AG04450 (cell line): ENCODE data around the gene GUCA1C. TPM values are rescaled to one million over a fixed set of nuclear protein-coding genes. Genes with fewer than 3 reads are reported as not detected.

Experiments used
- CTCF ChIA-PET: fragments of 300-600, 350-600 bp; formaldehyde crosslinking; extraction: SDS; loops from one replicate; lab custom pipeline; 2022; ENCODE audit warnings: antibody characterized with exemption, inconsistent platforms; lab: Charles Lee
- POLR2A ChIA-PET: fragments of 350-600 bp; formaldehyde crosslinking; extraction: SDS; loops from one replicate; lab custom pipeline; 2021; ENCODE audit warnings: antibody characterized with exemption, inconsistent platforms; lab: Yijun Ruan, JAX
- DNase-seq: peaks from one replicate; pipeline ENCODE4 v3.0.0-alpha.2; 2011; ENCODE audit warnings: low read depth, low spot score
- H3K27ac ChIP-seq: one replicate; pipeline ENCODE4 v1.5.1; 2012; ENCODE audit warnings: low read depth, low read length, control low read depth
- H3K27me3 ChIP-seq: one replicate; pipeline ENCODE4 v1.6.0; 2012; ENCODE audit warnings: low read length; ENCODE audit not compliant: control insufficient read depth, insufficient read depth
- H3K4me3 ChIP-seq: 2 replicates; pipeline ENCODE4 v1.5.1; 2011; ENCODE audit warnings: mild to moderate bottlenecking, low read depth, low read length, control low read depth
- H3K9me3 ChIP-seq: 2 replicates; pipeline ENCODE4 v1.5.1; 2012; ENCODE audit warnings: low read length; ENCODE audit not compliant: control insufficient read depth, insufficient read depth
- CTCF ChIP-seq: IDR thresholded peaks from 2 replicates; pipeline ENCODE4 v1.5.1; 2011; ENCODE audit warnings: low read depth, low read length, control low read depth, inconsistent platforms
- polyA plus RNA-seq: library from polyadenylated mRNA; depleted of rRNA; stranded (reverse); fragments of >200 nt; gene quantifications from 2 replicates; pipeline ENCODE4 v1.2.3, GENCODE V29; 2011

The GUCA1C gene
- polyA plus RNA-seq, 1 experiment, result not detected

GRCh38 chr3:108883373-108883772 is 70.3 kb downstream of the GUCA1C start:
- ChIA-PET POLR2A (no interaction called here), CTCF (no interaction called here)
- no peak overlapping the region for H3K4me3 ChIP-seq
- no peaks in the 10 kb centered on the region for H3K9me3 ChIP-seq
- no peak overlapping the region for H3K27ac ChIP-seq
- no peak for DNase-seq
- H3K27me3 ChIP-seq, result no peaks in the 10 kb centered on the region
- no peak for TF ChIP-seq CTCF

GRCh38 chr3:108882762-108883161 is 70.9 kb downstream of the GUCA1C start:
- DNase-seq, result no peak
- ChIA-PET POLR2A (no interaction called here), CTCF (no interaction called here)
- Histone ChIP-seq H3K27me3 (no peaks in the 10 kb centered on the region), H3K4me3 (no peak overlapping the region), H3K9me3 (no peaks in the 10 kb centered on the region), H3K27ac (no peak overlapping the region)
- TF ChIP-seq CTCF, result no peak

- peak; percentile 48 for TF ChIP-seq CTCF
- POLR2A ChIA-PET, result no interaction called here
- Histone ChIP-seq H3K9me3 (no peaks in the 10 kb centered on the region), H3K27me3 (peaks cover 3% of the 10 kb centered on the region), H3K4me3 (no peak overlapping the region), H3K27ac (no peak overlapping the region)
- no peak for DNase-seq
- CTCF ChIA-PET, result interaction anchor here (1.0 to 1.4 kb wide), 2 partner anchors 13 to 218 kb away, joined by 3 to 4 read pairs; no protein-coding TSS in a partner anchor
Measured at GRCh38 chr3:108879915-108880314, 73.8 kb downstream of the GUCA1C start.

GRCh38 chr3:108877901-108878300 is 75.8 kb downstream of the GUCA1C start:
- POLR2A ChIA-PET, result no interaction called here
- Histone ChIP-seq H3K4me3 (no peak overlapping the region), H3K9me3 (no peaks in the 10 kb centered on the region), H3K27me3 (peaks cover 3% of the 10 kb centered on the region), H3K27ac (no peak overlapping the region)
- DNase-seq, result no peak
- CTCF ChIA-PET, result interaction anchor here (1.0 kb wide), 1 partner anchor 38 kb away, joined by 4 read pairs; no protein-coding TSS in a partner anchor
- TF ChIP-seq CTCF, result no peak

- Histone ChIP-seq H3K4me3 (no peak overlapping the region), H3K27ac (peak overlapping the region; percentile 55), H3K27me3 (no peaks in the 10 kb centered on the region), H3K9me3 (no peaks in the 10 kb centered on the region; the same call in none of the 2 replicates)
- ChIA-PET CTCF (interaction anchor here (1.0 kb wide), 1 partner anchor 52 kb away, joined by 3 read pairs; no protein-coding TSS in a partner anchor), POLR2A (no interaction called here)
- DNase-seq, result no peak
- no peak for TF ChIP-seq CTCF
Measured at GRCh38 chr3:108863799-108864135, 89.9 kb downstream of the GUCA1C start.
